Measurements from ENCODE around the gene TANGO6.
"Not testable (repeated sequence)": the region's sequence is repeated elsewhere in the genome, so short reads cannot be mapped to it uniquely, and the experiment has no call there.

Gene TANGO6

DNA sequence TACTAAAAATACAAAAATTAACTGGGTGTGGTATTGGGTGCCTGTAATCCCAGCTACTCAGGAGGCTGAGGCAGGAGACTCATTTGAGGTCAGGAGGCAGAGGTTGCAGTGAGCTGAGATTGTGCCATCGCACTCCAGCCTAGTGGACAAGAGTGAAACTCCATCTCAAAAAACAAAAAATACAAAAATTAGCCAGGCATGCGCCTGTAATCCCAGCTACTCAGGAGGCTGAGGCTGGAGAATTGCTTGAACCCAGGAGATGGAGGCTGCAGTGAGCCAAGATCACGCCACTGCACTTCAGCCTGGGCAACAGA lies 208.1 kb downstream of the TANGO6 start:
- DNase-seq = not testable (repeated sequence)

- DNase-seq = no peak
Measured at GRCh38 chr16:69055008-69055407, 211.7 kb downstream of the TANGO6 start.

GRCh38 chr16:69055980-69056379 lies 212.6 kb downstream of the TANGO6 start:
- DNase-seq = no peak

GRCh38 chr16:69056421-69056820 lies 213.1 kb downstream of the TANGO6 start:
- DNase-seq = no peak

DNA sequence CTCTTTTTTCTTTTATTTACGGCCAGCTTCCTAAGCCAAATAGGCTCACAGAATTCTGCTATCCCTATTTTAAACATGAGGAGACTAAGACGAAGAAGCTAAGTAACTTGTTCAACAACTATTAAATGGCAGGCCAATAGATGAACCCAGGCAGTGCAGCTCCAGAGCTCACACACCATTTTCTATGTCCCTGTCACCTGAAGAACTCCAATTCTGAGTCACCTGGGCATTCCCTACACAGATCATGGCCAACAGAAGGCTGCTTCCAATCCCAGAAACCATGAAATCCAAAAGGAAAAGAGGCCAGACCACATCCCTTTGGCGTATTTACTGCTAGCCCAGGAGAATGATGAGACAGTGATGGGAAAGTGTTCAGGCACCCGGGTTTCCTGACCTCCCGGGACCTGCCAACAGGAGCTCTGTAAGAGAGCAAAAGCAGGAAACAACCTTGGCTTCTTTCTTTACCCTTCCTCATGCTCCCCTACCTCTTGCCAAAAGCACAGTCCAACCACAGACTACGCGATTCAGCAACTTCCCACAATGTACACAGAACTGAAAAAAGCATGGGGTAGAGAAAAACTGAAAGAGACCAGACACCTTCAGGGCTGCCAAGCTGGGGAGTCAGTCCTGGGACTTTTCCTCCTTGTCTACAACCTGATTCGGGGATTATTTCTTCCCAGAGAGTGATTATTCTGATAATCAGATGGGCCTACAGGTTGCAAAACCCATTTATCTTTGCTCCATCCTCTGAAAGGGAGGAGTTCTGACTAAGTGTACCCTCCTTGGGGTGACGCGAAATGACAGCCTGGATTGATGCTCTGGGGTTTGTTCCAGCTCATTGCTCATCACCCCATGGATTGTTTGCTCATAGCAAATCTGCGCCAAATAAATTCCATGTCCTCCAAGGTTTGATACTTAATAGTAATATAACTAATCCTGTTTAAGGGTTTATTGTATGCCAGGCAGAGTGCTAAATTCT lies 214.4 kb downstream of the TANGO6 start:
- DNase-seq = peak in 1 of 56 donors; percentile 24

GRCh38 chr16:69063491-69063890 lies 220.2 kb downstream of the TANGO6 start:
- not testable (repeated sequence) for DNase-seq

- DNase-seq = no peak
Measured at GRCh38 chr16:69064124-69064763, 220.9 kb downstream of the TANGO6 start.

GRCh38 chr16:69064764-69065313 lies 221.5 kb downstream of the TANGO6 start:
- peak in 21 of 56 donors; percentile 2 to 57 (median 23) for DNase-seq

- DNase-seq = no peak
Measured at GRCh38 chr16:69069504-69069903, 226.2 kb downstream of the TANGO6 start.

DNA sequence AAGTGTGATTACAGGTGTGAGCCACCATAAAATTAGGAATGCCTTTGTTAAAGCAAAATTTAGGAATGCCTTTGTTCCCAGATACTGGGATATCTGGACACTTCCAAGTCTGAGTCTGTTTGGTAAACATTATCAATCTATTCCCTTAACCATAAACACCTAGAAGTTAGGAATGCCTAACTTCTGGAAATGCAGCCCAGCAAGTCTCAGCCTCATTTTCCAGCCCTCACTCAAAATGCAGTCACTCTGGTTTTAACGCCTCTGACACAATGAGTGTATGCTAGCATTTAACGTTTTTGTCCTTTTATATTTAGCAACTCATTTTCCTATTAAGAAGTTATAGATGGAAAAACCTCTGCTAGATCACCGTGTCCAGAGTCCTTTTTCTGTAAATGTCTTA lies 227.7 kb downstream of the TANGO6 start:
- no peak for DNase-seq

- no peak for DNase-seq
Measured at GRCh38 chr16:69072640-69072974, 229.3 kb downstream of the TANGO6 start.

DNA sequence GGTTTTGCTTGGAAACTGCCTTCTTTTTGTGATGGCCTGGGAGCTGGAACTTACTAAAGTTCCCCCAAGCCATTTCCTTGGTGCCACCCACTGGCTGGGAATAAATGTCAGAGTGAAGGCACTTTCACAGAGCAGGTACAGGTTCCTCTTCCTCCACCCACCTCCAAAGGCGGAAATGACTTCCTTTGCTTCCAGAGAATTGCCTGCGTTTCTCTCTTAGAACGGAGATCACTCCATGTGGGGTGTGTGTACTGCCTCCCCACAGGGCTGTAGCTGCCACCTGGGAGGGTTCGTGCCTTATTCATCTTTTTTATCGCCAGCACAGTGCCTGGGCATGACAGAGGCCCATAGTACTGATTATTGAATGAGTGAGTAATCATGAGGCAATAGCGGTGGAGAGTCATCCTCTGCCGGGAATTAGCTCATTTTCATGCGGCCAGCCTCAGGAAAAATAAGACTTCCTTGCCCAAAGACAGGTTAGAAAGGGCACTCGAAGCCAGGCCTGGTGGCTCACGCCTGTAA lies 229.9 kb downstream of the TANGO6 start:
- peak in 9 of 56 donors; percentile 2 to 11 (median 6) for DNase-seq

GRCh38 chr16:69077251-69077650 lies 233.9 kb downstream of the TANGO6 start:
- DNase-seq = no peak

- no peak for DNase-seq
Measured at GRCh38 chr16:69078073-69078472, 234.7 kb downstream of the TANGO6 start.

- no peak for DNase-seq
Measured at GRCh38 chr16:69079697-69080096, 236.4 kb downstream of the TANGO6 start.

- DNase-seq = no peak
Measured at GRCh38 chr16:69083306-69083941, 240.1 kb downstream of the TANGO6 start.

GRCh38 chr16:69084289-69084688 lies 241.0 kb downstream of the TANGO6 start:
- no peak for DNase-seq

GRCh38 chr16:69085032-69085695 lies 241.8 kb downstream of the TANGO6 start:
- no peak for DNase-seq

DNA sequence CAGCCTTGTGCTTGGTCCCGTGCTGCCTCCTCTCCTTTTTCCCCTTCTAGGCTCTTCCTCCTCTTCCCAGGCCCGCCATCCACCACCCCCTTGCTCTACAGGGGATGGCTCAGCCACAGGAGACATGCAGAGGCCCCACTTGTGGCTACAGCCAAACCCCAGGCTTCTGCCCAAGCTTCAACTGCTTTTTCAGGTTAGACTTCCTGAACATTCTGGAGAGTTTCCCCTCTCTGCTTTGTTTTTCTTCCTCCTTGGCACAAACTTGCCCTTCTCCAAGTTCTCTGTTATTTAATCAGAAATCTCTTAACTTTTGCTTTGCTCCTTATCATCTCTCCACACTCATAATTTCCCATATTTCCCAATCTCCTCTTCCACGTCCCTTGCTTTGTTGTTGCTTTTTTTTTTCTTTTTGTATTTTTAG lies 243.8 kb downstream of the TANGO6 start:
- DNase-seq = no peak

DNA sequence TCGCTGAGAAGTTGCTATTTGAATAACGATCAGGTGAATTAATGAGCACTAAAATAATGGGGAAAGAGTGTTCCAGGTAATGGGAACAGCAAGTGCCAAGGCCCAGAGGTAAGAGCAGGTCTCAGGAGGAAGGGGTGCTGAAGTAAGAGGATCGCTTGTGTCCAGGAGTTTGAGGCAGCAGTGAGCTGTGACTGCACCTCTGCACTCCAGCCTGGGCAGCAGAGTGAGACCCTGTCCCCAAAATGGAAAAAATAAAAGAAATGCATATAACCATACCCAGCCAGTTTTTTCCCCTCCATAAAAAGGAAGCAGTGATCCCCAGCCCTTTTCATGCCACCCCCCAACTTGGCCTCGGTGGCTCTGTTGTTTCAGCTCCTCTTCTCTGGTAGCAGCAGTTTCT lies 245.4 kb downstream of the TANGO6 start:
- no peak for DNase-seq

Measured in nucleus accumbens (tissue), 56 donors.